Measurements from ENCODE around the gene CRABP2.

Gene CRABP2

GRCh38 chr1:156665539-156665938 is 39.8 kb downstream of the CRABP2 start:
- TF ChIP-seq POLR2AphosphoS5 (IDR thresholded peaks at IDR 0.05; ENCODE audit: low read depth, low read length) = no peak
- FAIRE-seq = no peak
- no peak for DNase-seq (ENCODE audit: insufficient read length, low spot score)

DNA sequence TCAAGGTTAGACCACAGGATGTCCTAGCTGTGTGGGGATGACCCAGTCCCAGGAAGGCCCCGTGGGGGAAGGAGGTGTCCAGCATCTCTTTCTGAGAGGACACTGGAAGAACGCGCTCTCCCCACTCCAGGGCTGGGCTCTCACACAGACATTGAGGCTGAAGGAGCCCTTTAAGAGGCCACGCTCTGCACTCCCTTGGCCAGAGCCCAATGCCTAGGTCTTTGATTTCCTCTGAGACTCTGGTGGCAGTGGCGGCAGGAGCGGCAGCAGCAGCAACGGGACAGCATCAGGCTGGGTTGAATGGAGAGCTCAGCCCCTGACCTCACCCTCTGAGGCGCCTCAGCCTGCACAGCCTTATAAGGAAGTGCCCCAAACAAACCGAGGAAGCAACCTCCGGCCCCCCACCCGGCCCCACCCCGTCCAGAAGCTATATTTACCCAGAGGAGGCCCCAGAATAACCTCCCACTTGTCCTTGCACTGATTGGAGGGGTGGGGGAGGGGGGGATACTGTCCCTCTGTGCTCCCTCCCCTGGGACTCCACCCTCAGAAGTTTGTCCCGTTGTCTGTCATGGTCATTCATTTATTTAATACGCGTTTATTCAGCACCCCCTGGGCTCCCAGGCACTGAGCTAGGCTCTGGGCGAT is 40.5 kb downstream of the CRABP2 start:
- DNase-seq (ENCODE audit: insufficient read length, low spot score) (peak; percentile 83), FAIRE-seq (peak; percentile 71)
- TF ChIP-seq SPI1 (IDR thresholded peaks at IDR 0.05; ENCODE audit: low read depth, low read length) (peak; percentile 23; the same call in 1 of the 2 replicates), TAF1 (IDR thresholded peaks at IDR 0.05; ENCODE audit: low read depth, low read length) (no peak), POLR2A (IDR thresholded peaks at IDR 0.05; ENCODE audit: low read depth, low read length) (0 out of 2 replicates have a peak, but pooled peaks have one; percentile 15), PAX5 (IDR thresholded peaks at IDR 0.05; ENCODE audit: insufficient read depth, low read length, severe bottlenecking) (no peak), POLR2AphosphoS5 (IDR thresholded peaks at IDR 0.05; ENCODE audit: low read depth, low read length) (no peak), POU2F2 (IDR thresholded peaks at IDR 0.05; ENCODE audit: low read depth, low read length) (no peak)

- TF ChIP-seq PAX5 (IDR thresholded peaks at IDR 0.05; ENCODE audit: insufficient read depth, low read length, severe bottlenecking) = no peak
- 0 out of 2 replicates have a peak, but pooled peaks have one; percentile 13 for TF ChIP-seq POLR2A (IDR thresholded peaks at IDR 0.05; ENCODE audit: low read depth, low read length)
- FAIRE-seq (no peak), DNase-seq (ENCODE audit: insufficient read length, low spot score) (no peak)
These were observed 41.2 kb downstream of the CRABP2 start for GRCh38 chr1:156664046-156664766.

- no peak for TF ChIP-seq TAF1 (IDR thresholded peaks at IDR 0.05; ENCODE audit: low read depth, low read length)
- TF ChIP-seq POLR2AphosphoS5 (IDR thresholded peaks at IDR 0.05; ENCODE audit: low read depth, low read length) = no peak
- TF ChIP-seq PAX5 (IDR thresholded peaks at IDR 0.05; ENCODE audit: insufficient read depth, low read length, severe bottlenecking) = no peak
- no peak for TF ChIP-seq SPI1 (IDR thresholded peaks at IDR 0.05; ENCODE audit: low read depth, low read length)
- TF ChIP-seq POLR2A (IDR thresholded peaks at IDR 0.05; ENCODE audit: low read depth, low read length) = no peak
- TF ChIP-seq POU2F2 (IDR thresholded peaks at IDR 0.05; ENCODE audit: low read depth, low read length) = no peak
- FAIRE-seq (no peak), DNase-seq (ENCODE audit: insufficient read length, low spot score) (no peak)
These were observed 42.2 kb downstream of the CRABP2 start for GRCh38 chr1:156663178-156663577.

GRCh38 chr1:156662800-156663055 is 42.7 kb downstream of the CRABP2 start:
- TF ChIP-seq SPI1 (IDR thresholded peaks at IDR 0.05; ENCODE audit: low read depth, low read length) (no peak), PAX5 (IDR thresholded peaks at IDR 0.05; ENCODE audit: insufficient read depth, low read length, severe bottlenecking) (no peak), TAF1 (IDR thresholded peaks at IDR 0.05; ENCODE audit: low read depth, low read length) (no peak), POLR2A (IDR thresholded peaks at IDR 0.05; ENCODE audit: low read depth, low read length) (no peak), POU2F2 (IDR thresholded peaks at IDR 0.05; ENCODE audit: low read depth, low read length) (no peak), POLR2AphosphoS5 (IDR thresholded peaks at IDR 0.05; ENCODE audit: low read depth, low read length) (no peak)
- FAIRE-seq (no peak), DNase-seq (ENCODE audit: insufficient read length, low spot score) (no peak)

GRCh38 chr1:156662005-156662799 is 43.2 kb downstream of the CRABP2 start:
- no peak for DNase-seq (ENCODE audit: insufficient read length, low spot score)
- TF ChIP-seq SPI1 (IDR thresholded peaks at IDR 0.05; ENCODE audit: low read depth, low read length) = peak; percentile 85
- no peak for TF ChIP-seq TAF1 (IDR thresholded peaks at IDR 0.05; ENCODE audit: low read depth, low read length)
- FAIRE-seq = peak; percentile 20

DNA sequence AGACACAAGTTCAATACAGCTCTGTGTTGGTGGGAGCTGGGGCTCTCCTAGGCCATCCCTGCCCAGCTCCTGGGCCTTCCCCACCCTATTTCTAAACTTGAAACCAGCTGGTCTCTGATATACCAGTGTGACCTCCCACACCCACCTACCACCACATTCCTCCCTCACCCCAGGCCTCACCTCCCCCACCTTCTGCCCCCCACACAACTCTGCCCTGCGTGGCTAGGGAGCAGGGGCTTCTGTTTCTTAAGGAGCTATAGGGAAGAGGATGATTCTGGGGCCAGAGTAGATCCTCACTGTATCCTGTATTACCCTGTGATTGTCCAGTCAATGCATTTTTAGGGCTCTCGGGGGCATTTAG is 44.7 kb downstream of the CRABP2 start:
- TF ChIP-seq SPI1 (IDR thresholded peaks at IDR 0.05; ENCODE audit: low read depth, low read length) = no peak
- no peak for TF ChIP-seq POLR2A (IDR thresholded peaks at IDR 0.05; ENCODE audit: low read depth, low read length)
- TF ChIP-seq TAF1 (IDR thresholded peaks at IDR 0.05; ENCODE audit: low read depth, low read length) = no peak
- TF ChIP-seq POLR2AphosphoS5 (IDR thresholded peaks at IDR 0.05; ENCODE audit: low read depth, low read length) = no peak
- TF ChIP-seq POU2F2 (IDR thresholded peaks at IDR 0.05; ENCODE audit: low read depth, low read length) = no peak
- TF ChIP-seq PAX5 (IDR thresholded peaks at IDR 0.05; ENCODE audit: insufficient read depth, low read length, severe bottlenecking) = no peak
- FAIRE-seq (no peak), DNase-seq (ENCODE audit: insufficient read length, low spot score) (no peak)

GRCh38 chr1:156659988-156660751 is 45.2 kb downstream of the CRABP2 start:
- FAIRE-seq (peak; percentile 89), DNase-seq (ENCODE audit: insufficient read length, low spot score) (peak; percentile 98)
- TF ChIP-seq POLR2A (IDR thresholded peaks at IDR 0.05; ENCODE audit: low read depth, low read length) = no peak
- TF ChIP-seq TAF1 (IDR thresholded peaks at IDR 0.05; ENCODE audit: low read depth, low read length) = 0 out of 2 replicates have a peak, but pooled peaks have one; percentile 39
- no peak for TF ChIP-seq POU2F2 (IDR thresholded peaks at IDR 0.05; ENCODE audit: low read depth, low read length)
- TF ChIP-seq PAX5 (IDR thresholded peaks at IDR 0.05; ENCODE audit: insufficient read depth, low read length, severe bottlenecking) = no peak
- TF ChIP-seq POLR2AphosphoS5 (IDR thresholded peaks at IDR 0.05; ENCODE audit: low read depth, low read length) = no peak
- TF ChIP-seq SPI1 (IDR thresholded peaks at IDR 0.05; ENCODE audit: low read depth, low read length) = no peak; the same call in 1 of the 2 replicates

- FAIRE-seq (no peak), DNase-seq (ENCODE audit: insufficient read length, low spot score) (no peak)
- TF ChIP-seq POLR2AphosphoS5 (IDR thresholded peaks at IDR 0.05; ENCODE audit: low read depth, low read length) = no peak
- TF ChIP-seq TAF1 (IDR thresholded peaks at IDR 0.05; ENCODE audit: low read depth, low read length) = no peak
- TF ChIP-seq PAX5 (IDR thresholded peaks at IDR 0.05; ENCODE audit: insufficient read depth, low read length, severe bottlenecking) = no peak
- TF ChIP-seq POLR2A (IDR thresholded peaks at IDR 0.05; ENCODE audit: low read depth, low read length) = no peak
- TF ChIP-seq SPI1 (IDR thresholded peaks at IDR 0.05; ENCODE audit: low read depth, low read length) = no peak
These were observed 45.8 kb downstream of the CRABP2 start for GRCh38 chr1:156659661-156659987.
